H7 (cell line): ENCODE measurements around the gene TSPAN9. TPM values are rescaled to one million over a fixed set of nuclear protein-coding genes. Genes with fewer than 3 reads are reported as not detected.

ENCODE experiments used
- DNase-seq: peaks from one replicate; pipeline ENCODE4 v3.0.0; 2012
- H3K27me3 ChIP-seq: 2 replicates; pipeline ENCODE4 v1.6.0; 2011; ENCODE audit warnings: mild to moderate bottlenecking, low read length; ENCODE audit not compliant: control insufficient read depth, insufficient read depth
- H3K36me3 ChIP-seq: replicated peaks from 2 replicates; pipeline ENCODE4 v1.5.1; 2011; ENCODE audit warnings: low read length; ENCODE audit not compliant: control insufficient read depth, insufficient read depth
- H3K4me3 ChIP-seq: 2 replicates; pipeline ENCODE4 v1.5.1; 2011; ENCODE audit warnings: low read depth, mild to moderate bottlenecking, control low read depth, low read length, moderate library complexity; ENCODE audit not compliant: insufficient read depth
- total RNA-seq: library from RNA; depleted of rRNA; stranded (reverse); fragments of >200 nt; shearing (Covaris generic); gene quantifications from 2 replicates; pipeline ENCODE4 v1.2.3, GENCODE V29; 2014

TSPAN9 gene
- total RNA-seq, 1 experiment from 2014 or later, result 22.4 TPM

GRCh38 chr12:3091382-3092241 lies 14.4 kb downstream of the TSPAN9 start:
- H3K36me3 ChIP-seq, result no peaks in the 10 kb centered on the region
- no peak for DNase-seq
- no peaks in the 10 kb centered on the region for H3K27me3 ChIP-seq
- H3K4me3 ChIP-seq, result no peak overlapping the region

- H3K27me3 ChIP-seq, result no peaks in the 10 kb centered on the region
- DNase-seq, result no peak
- H3K4me3 ChIP-seq, result no peak overlapping the region
- no peaks in the 10 kb centered on the region for H3K36me3 ChIP-seq
Measured at GRCh38 chr12:3092764-3093163, 15.6 kb downstream of the TSPAN9 start.

GRCh38 chr12:3097186-3097804 lies 20.1 kb downstream of the TSPAN9 start:
- no peak overlapping the region for H3K4me3 ChIP-seq
- no peak for DNase-seq
- H3K36me3 ChIP-seq, result no peaks in the 10 kb centered on the region; the same call in 1 of the 2 replicates
- H3K27me3 ChIP-seq, result no peaks in the 10 kb centered on the region

- DNase-seq, result no peak
- Histone ChIP-seq H3K4me3 (no peak overlapping the region), H3K36me3 (no peaks in the 10 kb centered on the region; the same call in 1 of the 2 replicates), H3K27me3 (no peaks in the 10 kb centered on the region)
Measured at GRCh38 chr12:3097836-3098235, 20.7 kb downstream of the TSPAN9 start.

GRCh38 chr12:3098436-3098835 lies 21.3 kb downstream of the TSPAN9 start:
- Histone ChIP-seq H3K36me3 (no peaks in the 10 kb centered on the region; the same call in 1 of the 2 replicates), H3K27me3 (no peaks in the 10 kb centered on the region), H3K4me3 (no peak overlapping the region)
- DNase-seq, result no peak

- DNase-seq, result no peak
- H3K27me3 ChIP-seq, result no peaks in the 10 kb centered on the region
- H3K4me3 ChIP-seq, result no peak overlapping the region
- H3K36me3 ChIP-seq, result no peaks in the 10 kb centered on the region; the same call in 1 of the 2 replicates
Measured at GRCh38 chr12:3099146-3099545, 22.0 kb downstream of the TSPAN9 start.

GRCh38 chr12:3101309-3102024 lies 24.3 kb downstream of the TSPAN9 start:
- no peak for DNase-seq
- Histone ChIP-seq H3K4me3 (no peak overlapping the region), H3K27me3 (no peaks in the 10 kb centered on the region), H3K36me3 (no peaks in the 10 kb centered on the region; the same call in 1 of the 2 replicates)

GRCh38 chr12:3102771-3103410 lies 25.7 kb downstream of the TSPAN9 start:
- Histone ChIP-seq H3K27me3 (no peaks in the 10 kb centered on the region), H3K4me3 (no peak overlapping the region), H3K36me3 (no peaks in the 10 kb centered on the region; the same call in 1 of the 2 replicates)
- DNase-seq, result no peak

GRCh38 chr12:3103806-3104205 lies 26.6 kb downstream of the TSPAN9 start:
- Histone ChIP-seq H3K4me3 (no peak overlapping the region), H3K36me3 (no peaks in the 10 kb centered on the region; the same call in 1 of the 2 replicates), H3K27me3 (no peaks in the 10 kb centered on the region)
- DNase-seq, result no peak

- no peaks in the 10 kb centered on the region; the same call in 1 of the 2 replicates for H3K36me3 ChIP-seq
- H3K27me3 ChIP-seq, result no peaks in the 10 kb centered on the region
- no peak overlapping the region for H3K4me3 ChIP-seq
- DNase-seq, result no peak
Measured at GRCh38 chr12:3105690-3106479, 28.7 kb downstream of the TSPAN9 start.

- no peak for DNase-seq
- Histone ChIP-seq H3K36me3 (no peaks in the 10 kb centered on the region), H3K27me3 (no peaks in the 10 kb centered on the region), H3K4me3 (no peak overlapping the region)
Measured at GRCh38 chr12:3106579-3106978, 29.4 kb downstream of the TSPAN9 start.

- Histone ChIP-seq H3K36me3 (no peaks in the 10 kb centered on the region), H3K27me3 (no peaks in the 10 kb centered on the region), H3K4me3 (no peak overlapping the region)
- DNase-seq, result no peak
Measured at GRCh38 chr12:3107071-3107583, 29.9 kb downstream of the TSPAN9 start.

GRCh38 chr12:3107954-3108353 lies 30.8 kb downstream of the TSPAN9 start:
- DNase-seq, result no peak
- Histone ChIP-seq H3K27me3 (no peaks in the 10 kb centered on the region), H3K36me3 (no peaks in the 10 kb centered on the region), H3K4me3 (no peak overlapping the region)
